ENCODE results near the gene KLK5.
"Not testable (repeated sequence)": the region's sequence is repeated elsewhere in the genome, so short reads cannot be mapped to it uniquely, and the experiment has no call there.

KLK5 gene, protein sequence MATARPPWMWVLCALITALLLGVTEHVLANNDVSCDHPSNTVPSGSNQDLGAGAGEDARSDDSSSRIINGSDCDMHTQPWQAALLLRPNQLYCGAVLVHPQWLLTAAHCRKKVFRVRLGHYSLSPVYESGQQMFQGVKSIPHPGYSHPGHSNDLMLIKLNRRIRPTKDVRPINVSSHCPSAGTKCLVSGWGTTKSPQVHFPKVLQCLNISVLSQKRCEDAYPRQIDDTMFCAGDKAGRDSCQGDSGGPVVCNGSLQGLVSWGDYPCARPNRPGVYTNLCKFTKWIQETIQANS

DNA sequence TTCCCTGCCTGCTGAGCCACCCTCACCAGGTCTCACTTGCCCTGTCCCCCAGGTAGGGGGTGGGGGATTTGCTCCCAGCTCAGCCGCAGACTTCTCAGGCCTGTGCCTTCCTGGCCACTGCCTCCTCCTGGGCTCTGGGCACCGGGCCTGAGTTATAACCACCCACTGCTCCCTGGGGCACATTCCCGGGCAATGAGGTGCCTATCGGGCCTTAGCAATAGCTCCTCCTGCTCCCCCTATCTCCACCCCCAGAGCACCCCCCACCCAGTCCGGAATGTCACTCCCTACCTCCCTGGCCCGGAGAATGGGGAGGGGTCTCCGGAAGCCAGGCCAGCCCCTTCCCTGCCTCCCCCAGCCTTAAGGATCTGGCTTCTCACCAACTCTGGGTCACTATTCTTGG, at the start of gene KLK5:
Gene KLK5 (minus strand): TSS at position 129 of the 400 bp plus-strand sequence. CDS start 381 bp downstream, outside the sequence.
- DNase-seq (ENCODE audit: low spot score) = no peak

DNA sequence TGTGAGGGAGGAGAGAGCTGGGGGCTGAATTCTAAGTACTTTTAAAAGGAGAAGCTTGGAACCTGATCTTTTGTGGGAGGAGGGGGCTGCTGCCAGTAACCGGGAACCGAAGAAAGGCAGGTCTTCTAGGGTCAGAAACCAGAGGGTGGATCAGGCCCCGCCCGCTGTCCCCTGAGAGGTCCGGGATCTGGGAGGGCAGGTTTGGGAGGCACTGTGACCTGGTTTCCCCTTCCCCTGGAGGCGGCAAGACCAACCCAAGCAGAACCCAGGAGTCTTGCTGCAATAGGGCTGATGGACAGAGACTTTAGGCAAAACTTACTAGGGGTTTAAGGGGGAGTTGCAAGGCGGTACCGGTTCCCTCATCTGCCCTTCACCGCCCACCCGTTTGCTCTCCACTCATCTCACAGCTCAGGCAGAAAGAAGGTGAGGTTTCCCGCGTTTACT, 49.3 kb upstream of the KLK5 start:
- DNase-seq (ENCODE audit: low spot score) = no peak

DNA sequence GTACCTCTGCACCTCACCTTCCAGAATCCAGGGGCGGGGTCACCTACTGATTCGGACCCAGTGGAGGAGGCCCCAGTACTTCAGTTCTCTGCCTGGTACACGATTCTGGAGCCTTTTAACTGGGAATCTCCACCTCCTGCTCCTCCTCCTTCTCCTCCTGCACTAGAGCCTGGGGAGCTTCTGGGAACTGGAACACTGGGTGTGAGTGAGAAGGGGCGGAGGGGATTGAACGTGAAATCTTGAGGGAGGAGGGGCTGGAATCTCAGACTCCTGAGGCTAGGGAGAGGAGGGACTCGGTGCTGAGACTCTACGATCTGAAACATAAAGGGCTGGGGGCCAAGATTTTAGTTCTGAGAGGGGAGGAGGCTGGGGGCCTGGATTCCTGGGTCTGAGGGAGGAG, 48.7 kb upstream of the KLK5 start, which contains the start of gene KLK8:
Gene KLK8 (minus strand): TSS at position 90 of the 400 bp plus-strand sequence. CDS start 437 bp downstream, outside the sequence.
- DNase-seq (ENCODE audit: low spot score) = no peak

DNA sequence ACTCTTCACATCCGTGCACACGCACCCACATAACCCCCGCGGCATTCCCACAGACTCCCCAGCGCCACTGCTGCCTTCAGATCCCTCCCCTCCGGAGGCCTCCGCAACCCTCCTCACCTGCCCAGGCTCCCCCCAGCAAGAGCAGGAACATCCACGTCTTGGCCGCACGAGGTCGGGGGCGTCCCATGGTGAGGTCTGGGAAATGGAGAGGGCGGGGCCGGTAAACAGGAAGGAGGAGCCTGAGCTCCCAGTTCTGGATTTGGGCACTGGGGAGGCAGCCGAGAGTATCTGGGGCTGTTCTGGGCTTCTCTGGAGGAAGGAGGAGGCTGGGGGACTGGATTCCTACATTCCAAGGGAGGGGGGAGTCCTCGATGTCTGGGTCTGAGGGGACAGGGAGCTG, 48.1 kb upstream of the KLK5 start:
- no peak for DNase-seq (ENCODE audit: low spot score)

DNA sequence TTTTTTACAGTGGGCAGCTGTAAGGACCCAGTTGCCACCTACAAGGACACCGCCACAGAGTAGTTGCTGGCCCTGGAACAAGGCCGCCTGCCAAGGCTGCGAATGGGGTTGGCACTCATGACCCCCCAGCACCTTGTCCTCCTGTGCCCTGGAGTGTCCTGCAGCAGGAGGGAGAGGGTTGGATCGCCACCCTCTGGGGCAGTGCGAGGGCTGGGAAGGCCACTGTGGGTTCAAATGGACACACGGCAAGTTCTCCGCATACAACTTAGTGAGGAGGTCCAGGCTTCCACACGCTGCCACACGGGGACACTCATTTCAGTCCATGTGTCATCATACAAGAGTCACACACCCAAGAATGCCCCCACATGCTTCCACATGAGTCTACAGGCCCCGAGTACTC, 47.6 kb upstream of the KLK5 start:
- DNase-seq (ENCODE audit: low spot score) = no peak

DNA sequence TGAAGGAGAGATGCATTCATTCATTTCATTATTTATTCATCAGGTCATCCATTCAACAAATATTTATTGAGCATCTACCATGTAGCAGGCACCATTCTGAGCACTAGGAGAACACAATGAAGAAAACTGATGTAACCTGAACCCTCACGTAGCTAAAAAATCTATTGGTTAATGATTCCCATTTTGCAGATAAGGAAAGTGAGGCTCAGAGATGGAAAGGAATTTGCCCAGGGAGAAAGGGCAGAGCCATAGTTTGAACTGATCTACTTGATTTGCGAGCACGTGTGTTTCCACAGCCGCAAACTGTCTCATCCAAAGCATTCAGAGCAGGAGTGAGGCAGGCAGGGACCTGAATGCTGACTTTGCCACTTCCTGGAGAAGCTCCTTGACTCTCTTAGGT, 45.8 kb upstream of the KLK5 start:
- no peak for DNase-seq (ENCODE audit: low spot score)

DNA sequence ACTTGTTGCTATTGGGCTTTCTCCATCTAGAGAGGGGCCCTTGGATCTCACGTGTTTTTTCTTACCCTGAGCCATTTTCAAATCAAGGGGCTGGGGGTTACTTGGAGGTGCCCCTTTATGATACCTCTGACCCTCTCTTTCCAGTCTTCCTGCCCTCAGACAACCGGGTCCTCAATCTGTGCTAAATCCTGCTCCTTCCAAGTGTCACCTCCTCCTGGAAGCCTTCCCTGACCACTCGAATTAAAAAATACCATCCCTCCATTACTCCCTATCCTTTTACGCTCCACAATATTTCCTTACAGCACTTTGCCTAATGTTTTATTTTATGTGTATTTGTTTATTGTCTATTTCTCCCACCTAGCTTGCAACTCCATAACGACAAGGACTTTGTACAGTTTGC, 45.2 kb upstream of the KLK5 start:
- DNase-seq (ENCODE audit: low spot score) = no peak

DNA sequence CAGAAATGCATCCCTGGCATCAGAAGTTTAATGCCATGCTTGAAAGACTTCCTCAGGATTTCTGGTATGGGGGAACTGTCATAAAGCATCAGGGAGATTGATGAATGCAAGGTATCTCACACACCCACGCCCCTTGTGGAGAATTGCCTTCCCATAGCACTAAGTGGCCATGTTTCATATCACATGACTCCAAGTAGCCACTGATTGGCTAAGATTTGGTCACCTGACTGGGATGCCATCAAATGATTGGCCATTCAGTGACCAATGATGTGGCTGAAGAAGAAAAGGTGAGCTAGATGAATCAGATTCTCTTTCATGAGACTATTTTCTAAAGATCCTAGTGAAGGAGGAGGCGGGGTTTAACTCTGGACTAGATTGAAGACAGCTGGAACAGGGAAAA, 41.3 kb upstream of the KLK5 start:
- no peak for DNase-seq (ENCODE audit: low spot score)

DNA sequence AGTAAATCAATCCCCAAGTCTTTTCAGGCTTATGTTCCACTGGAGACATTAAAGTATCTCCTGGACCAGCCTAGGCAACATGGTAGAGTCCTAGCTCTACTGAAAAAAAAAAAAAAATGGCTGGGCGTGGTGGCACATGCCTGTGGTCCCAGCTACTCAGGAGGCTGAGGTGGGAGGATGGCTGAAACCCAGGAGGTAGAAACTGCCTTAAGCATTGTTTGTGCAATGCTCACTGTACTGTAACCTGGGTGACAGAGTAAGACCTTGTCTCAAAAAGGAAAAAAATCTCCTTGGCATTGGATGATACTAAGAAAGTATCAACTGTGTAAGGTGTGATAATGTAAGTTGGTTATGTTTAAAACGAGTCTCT, 39.8 kb upstream of the KLK5 start:
- no peak for DNase-seq (ENCODE audit: low spot score)

DNA sequence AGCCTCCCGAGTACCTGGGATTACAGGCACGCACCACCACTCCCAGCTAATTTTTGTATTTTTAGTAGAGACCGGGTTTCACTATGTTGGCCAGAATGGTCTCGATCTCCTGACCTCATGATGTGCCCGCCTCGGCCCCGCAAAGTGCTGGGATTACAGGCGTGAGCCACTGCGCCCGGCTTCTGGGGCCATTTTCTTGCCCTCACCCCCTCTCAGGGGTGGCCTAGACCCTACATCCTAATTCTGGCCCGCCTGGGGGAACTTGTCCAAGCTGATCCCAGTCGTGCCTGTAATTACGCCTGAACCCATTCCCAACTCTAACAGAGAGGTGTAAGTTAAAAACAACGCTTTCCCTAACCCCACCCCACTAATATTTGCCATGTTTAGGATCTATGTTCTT, 31.6 kb upstream of the KLK5 start:
- not testable (repeated sequence) for DNase-seq (ENCODE audit: low spot score)

DNA sequence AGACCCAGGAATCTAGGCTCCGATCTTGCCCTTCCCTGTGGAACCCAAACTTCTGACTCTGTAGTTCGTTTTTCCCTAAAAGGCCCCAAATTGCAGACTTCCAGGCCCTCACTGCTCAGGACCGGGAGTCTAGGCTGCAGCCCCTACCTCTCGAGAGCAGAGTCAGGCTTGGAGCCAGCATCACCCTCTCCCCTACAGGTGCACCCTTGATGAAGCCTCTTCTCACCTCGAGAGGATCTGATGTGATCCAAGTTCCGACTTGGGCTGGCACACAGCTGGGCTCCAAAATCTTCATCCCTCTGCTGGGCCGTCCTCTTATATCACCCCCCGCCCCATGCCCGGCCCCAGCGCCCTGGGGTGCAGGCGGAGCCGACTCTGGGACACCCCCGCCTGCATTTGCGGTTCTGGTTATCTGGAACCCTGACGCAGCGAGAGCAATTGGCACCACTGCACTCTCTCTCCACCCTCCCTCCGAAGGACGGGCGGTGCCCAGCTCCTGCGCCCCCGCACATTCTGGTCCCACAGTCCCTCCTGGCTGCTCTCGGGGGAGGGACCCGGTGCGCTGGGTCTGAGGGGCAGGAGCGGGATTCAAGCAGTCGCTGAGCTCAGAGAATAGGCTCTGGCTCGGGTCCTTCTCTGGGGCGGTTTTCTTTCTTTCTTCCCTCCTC, 30.9 kb upstream of the KLK5 start, which contains the start of gene KLK7:
Gene KLK7 (minus strand): TSS at position 293 of the 668 bp plus-strand sequence. CDS start 1,518 bp downstream, outside the sequence.
- DNase-seq (ENCODE audit: low spot score) = no peak

DNA sequence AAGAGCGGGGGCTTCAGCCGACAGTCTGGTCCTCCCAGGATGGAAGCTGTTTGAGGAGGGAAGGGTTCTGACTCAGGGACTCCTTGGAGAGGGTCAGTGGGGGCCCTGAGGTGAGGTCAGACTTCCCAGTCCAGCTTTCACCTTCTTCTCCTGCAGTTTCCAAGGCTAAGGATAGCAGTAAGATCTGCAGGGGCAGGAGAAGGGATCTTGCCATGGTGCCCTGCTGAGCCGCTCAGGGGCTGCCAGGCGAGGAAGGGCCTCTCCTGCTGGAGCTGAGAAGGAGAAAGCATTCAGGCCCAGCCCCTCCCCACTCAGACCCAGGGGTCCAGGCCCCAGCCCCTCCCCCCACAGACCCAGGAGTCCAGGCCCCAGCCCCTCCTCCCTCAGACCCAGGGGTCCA, 29.3 kb upstream of the KLK5 start:
- DNase-seq (ENCODE audit: low spot score) = no peak

DNA sequence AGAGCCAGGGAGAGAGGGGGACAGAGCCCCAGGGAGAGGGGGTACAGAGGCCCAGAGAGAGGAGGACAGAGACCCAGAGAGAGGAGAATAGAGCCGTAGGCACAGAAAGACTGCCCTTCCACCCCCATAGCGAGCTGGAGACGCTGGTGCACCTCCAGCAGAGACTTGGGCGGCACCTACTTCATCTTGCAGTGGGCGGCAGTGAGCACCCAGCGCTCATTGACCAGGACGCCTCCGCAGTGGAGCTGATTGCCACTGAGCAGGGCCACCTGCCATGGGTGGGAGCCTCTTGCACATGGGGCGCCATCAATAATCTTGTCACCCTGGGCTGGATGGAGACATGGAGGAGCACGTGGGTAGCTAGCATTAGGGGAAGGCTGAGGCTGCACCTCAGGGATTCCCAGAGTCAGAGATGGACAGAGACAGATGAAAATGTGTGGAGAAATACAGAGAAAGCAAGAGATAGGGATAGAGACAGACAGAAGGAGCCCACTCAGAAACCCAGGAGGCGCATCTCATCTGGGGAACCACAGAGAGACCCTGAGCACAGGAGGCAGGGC, 28.8 kb upstream of the KLK5 start:
- no peak for DNase-seq (ENCODE audit: low spot score)

DNA sequence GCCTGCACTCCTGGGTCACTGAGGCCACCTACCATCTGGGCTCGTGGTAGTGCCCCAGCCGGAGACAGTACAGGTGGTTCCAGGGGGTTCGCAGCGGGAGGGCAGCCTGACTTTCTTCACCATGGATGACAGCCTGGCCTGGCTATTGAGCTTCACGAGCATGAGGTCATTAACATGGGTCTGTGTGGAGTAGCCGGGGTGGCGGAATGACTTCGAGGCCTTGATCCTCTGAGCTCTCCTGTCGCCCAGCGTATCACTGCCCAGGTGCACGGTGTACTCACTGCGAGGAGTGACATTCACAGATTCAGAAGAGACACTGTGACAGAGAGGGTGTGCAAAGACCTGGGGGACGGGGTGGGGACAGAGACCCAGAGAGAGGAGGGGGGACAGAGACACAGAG, 27.4 kb upstream of the KLK5 start:
- no peak for DNase-seq (ENCODE audit: low spot score)

DNA sequence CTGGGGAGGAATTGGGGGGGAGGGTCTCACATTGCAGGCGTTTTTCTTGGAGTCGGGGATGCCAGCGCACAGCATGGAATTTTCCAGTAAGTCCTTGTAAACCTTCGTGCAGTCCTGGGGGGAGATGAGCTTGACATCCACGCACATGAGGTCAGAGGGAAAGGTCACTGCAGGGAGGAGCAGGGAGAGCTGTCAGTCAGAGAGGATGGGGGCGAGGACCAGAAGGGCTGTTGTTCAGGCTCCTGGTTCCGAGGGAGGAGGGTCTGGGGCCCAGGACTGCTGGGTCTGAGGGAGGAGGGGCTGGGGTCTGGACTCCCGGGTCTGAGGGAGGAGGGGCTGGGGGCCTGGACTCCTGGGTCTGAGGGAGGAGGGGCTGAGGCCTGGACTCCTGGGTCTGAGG, 26.9 kb upstream of the KLK5 start:
- DNase-seq (ENCODE audit: low spot score) = no peak

DNA sequence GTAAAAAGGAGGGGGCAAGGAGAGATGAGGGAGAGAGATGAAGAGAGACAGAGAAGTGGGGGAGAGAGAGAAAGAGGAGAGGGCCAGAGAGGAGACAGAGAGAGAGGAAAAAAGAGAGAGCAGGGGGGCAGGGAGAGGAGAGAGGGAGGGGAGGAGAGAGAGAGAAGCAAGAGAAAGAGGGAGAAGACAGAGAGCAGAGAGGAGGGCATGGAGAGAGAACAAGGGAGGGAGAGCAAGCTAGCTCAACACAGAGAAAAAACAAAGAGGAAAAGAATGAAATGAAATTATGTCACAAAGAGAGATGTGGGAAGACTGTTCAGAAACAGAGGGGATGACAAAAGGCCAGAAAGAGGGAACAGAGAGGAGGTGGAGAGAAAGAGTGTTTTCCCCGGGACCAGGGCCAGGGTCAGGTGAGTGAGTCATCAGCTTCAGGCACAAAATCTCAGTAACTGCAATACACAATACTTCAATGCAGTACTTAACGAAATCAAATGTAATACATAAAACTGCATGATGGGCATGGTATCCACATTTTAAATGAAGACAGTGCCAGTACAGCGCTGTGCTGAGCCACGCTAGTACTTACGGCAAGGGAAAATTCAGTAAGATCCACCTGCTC, 26.0 kb upstream of the KLK5 start:
- no peak for DNase-seq (ENCODE audit: low spot score)

DNA sequence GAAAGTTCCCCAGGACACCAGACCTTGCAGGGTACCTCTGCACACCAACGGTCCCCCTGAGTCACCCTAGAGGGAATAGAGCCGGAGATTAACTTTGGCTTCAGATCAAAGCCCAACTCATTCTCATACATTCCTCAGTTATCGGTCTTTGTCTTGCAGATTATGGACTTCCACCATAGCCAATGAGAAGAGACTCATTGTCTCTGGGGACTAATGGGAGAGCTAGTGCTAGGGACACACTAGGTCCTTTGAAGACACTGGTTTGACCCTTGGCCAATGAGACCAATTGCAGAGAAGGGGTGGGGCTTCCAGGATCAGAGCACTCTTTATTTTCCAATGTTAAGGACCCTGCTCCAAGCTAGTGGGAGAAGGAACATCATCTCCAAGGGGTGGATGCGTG, 24.8 kb upstream of the KLK5 start:
- no peak for DNase-seq (ENCODE audit: low spot score)

DNA sequence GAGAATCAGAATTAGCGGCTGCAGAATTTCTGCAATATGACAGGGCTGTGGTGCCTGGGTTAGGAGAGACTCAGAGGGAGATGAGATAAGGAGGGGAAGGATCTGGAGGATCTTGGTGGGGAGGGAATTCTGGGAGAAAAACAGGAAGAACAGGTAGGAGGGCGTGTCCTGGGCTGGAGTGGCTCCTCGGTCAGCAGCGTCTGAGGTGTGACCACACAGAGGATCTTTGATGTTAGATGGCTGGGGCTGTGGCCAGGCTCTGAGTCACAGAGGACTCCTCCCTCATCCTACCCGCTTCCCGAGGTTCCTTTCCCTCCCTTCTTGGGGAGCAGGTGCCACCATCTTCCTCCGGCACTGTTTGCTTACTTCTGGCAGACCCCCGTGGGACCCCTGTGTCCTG, 22.9 kb upstream of the KLK5 start:
- DNase-seq (ENCODE audit: low spot score) = no peak

DNA sequence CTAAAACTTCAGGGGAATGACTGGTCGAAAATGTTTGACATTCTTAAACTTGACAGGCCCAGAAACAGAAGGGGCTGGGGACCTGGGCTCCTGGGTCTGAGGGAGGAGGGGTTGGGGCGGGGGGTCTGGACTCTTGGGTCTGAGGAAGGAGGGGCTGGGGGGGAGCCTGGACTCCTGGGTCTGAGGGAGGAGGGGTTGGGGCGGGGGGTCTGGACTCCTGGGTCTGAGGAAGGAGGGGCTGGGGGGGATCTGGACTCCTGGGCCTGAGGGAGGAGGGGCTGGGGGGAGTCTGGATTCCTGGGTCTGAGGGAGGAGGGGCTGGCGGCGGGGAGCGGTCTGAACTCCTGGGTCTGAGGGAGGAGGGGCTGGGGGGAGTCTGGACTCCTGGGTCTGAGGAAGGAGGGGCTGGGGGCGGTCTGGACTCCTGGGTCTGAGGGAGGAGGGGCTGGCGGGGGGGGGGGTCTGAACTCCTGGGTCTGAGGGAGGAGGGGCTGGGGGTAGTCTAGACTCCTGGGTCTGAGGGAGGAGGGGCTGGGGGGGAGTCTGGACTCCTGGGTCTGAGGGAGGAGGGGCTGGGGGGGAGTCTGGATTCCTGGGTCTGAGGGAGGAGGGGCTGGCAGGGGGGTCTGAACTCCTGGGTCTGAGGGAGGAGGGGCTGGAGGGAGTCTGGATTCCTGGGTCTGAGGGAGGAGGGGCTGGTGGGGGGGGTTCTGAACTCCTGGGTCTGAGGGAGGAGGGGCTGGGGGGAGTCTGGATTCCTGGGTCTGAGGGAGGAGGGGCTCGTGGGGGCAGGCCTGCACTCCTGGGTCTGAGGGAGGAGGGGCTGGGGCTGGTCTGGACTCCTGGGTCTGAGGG, 22.1 kb upstream of the KLK5 start:
- DNase-seq (ENCODE audit: low spot score) = no peak

DNA sequence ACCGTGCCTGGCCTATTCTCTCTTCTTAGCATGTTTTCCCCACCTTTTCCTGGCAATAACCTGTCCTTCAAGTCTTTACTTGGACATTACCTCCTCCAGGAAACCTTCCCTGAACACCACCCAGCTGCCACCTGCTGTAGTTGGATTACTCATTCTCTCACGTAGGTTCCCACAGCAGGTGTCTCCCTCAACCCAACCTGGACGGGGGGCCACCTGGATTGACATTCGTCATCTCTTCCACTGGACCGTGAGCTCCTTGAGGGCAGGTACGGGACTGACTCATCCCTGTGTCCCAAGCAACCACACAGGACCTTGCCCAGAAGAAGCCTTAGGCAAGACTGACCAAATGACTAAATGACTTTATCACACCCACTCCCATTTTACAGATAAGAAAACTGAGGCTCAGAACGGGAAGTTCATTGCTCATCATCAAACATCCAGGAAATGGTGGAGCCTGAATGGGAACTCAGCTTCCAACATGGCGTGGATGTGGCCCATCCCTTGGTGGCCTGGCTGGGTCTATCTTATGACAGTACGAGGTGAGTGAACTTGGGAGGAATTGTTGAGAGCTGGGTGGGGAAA, 20.0 kb upstream of the KLK5 start:
- DNase-seq (ENCODE audit: low spot score) = no peak

DNA sequence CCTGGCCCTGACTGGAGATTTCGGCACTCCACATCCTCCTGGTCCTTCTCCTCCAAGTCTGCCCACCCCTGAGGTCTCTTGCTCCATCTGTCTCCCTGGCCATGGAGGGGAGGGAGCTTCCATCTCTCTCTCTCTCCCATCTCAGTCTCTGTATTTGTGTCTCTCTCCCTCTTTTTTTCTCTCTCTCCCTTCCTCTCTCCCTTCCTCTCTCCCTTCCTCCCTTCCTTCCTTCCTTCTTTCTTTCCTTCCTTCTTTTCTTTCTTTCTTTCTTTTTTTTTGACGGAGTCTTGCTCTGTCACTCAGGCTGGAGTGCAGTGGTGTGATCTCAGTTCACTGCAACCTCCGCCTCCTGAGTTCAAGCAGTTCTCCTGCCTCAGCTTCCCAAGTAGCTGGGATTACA, 17.0 kb upstream of the KLK5 start:
- DNase-seq (ENCODE audit: low spot score) = not testable (repeated sequence)

DNA sequence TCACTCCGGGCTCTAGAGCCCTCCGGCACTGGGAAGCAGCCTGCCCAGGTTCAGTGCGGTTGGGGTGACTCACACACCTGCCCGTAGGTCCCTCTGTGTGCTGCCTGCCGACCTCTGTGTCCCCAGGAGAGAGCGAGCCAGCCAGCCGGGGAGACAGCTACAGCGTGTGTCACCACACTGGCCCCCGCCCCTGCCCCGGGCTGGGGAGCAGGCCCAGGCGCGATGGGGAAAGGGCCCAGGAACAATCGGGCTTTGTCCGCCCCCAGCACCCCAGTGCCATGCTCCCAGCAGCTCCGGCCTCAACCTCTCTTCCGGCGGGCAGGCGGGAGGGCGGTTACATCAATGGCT, 16.5 kb upstream of the KLK5 start, which contains the start of gene KLK6:
Gene KLK6 (minus strand): TSS at position 179 of the 348 bp plus-strand sequence. CDS start 1,487 bp downstream, outside the sequence.
- no peak for DNase-seq (ENCODE audit: low spot score)

All from CD4-positive, alpha-beta T cell treated with Interleukin-15 for 4 hours (primary cell).